DND-41 (cell line): ENCODE results near the gene STK24.

Experiments used
- ATAC-seq: fragments of 200-7000 bp; cut with Tn5 transposase; 3 replicates; pipeline ENCODE4 v1.9.1; 2021; ENCODE audit warnings: low read depth; ENCODE audit not compliant: insufficient read depth
- DNase-seq: peaks from one replicate; pipeline ENCODE4 v3.0.0-alpha.2; 2020
- H2AFZ ChIP-seq: 2 replicates; pipeline ENCODE4 v1.6.0; 2012; ENCODE audit warnings: low read depth, low read length
- H3K27ac ChIP-seq: 2 replicates; pipeline ENCODE4 v1.5.1; 2012; ENCODE audit warnings: low read length, inconsistent platforms
- H3K27me3 ChIP-seq: fragments of 200-600 bp; sonication (generic); 2 replicates; pipeline ENCODE4 v1.6.0; 2012; ENCODE audit warnings: low read length, mild to moderate bottlenecking, inconsistent platforms; ENCODE audit not compliant: insufficient read depth, poor library complexity
- H3K36me3 ChIP-seq: 2 replicates; pipeline ENCODE4 v1.5.1; 2012; ENCODE audit warnings: low read length, inconsistent platforms; ENCODE audit not compliant: insufficient read depth
- H3K4me1 ChIP-seq: 2 replicates; pipeline ENCODE4 v1.5.1; 2012; ENCODE audit warnings: mild to moderate bottlenecking, low read length; ENCODE audit not compliant: insufficient read depth
- H3K4me2 ChIP-seq: 2 replicates; pipeline ENCODE4 v1.6.0; 2012; ENCODE audit warnings: mild to moderate bottlenecking, moderate library complexity, low read length, inconsistent platforms; ENCODE audit not compliant: insufficient read depth
- H3K4me3 ChIP-seq, 2 experiments: fragments of 200-600 bp in 1 of 2; shearing (Covaris generic) in 1 of 2; 2 replicates each; pipeline ENCODE4 v1.5.1; 2012 to 2016; ENCODE audit warnings: inconsistent platforms in 2 of 2, low read length in 2 of 2, mild to moderate bottlenecking in 2 of 2, low read depth in 1 of 2, moderate library complexity in 1 of 2
- H3K79me2 ChIP-seq: 2 replicates; pipeline ENCODE4 v1.6.0; 2012; ENCODE audit warnings: low read length, inconsistent platforms; ENCODE audit not compliant: insufficient read depth
- H3K9ac ChIP-seq: 2 replicates; pipeline ENCODE4 v1.6.0; 2012; ENCODE audit warnings: low read depth, mild to moderate bottlenecking, inconsistent platforms, low read length, moderate library complexity
- H3K9me3 ChIP-seq: 2 replicates; pipeline ENCODE4 v1.5.1; 2012; ENCODE audit warnings: low read length, moderate library complexity, mild to moderate bottlenecking, inconsistent platforms; ENCODE audit not compliant: insufficient read depth, severe bottlenecking
- H4K20me1 ChIP-seq: 2 replicates; pipeline ENCODE4 v1.6.0; 2012; ENCODE audit warnings: low read length; ENCODE audit not compliant: insufficient read depth
- CTCF ChIP-seq: IDR thresholded peaks from 2 replicates; pipeline ENCODE4 v1.5.1; 2012; ENCODE audit warnings: borderline replicate concordance, low read length, moderate library complexity, mild to moderate bottlenecking; ENCODE audit not compliant: poor library complexity, severe bottlenecking; ENCODE audit errors: extremely low read depth
- EZH2 ChIP-seq: IDR thresholded peaks from 3 replicates; pipeline ENCODE4 v1.6.1; 2012; ENCODE audit warnings: borderline replicate concordance, low read depth, mild to moderate bottlenecking, moderate library complexity, low read length, inconsistent platforms; ENCODE audit not compliant: severe bottlenecking

Gene STK24

DNA sequence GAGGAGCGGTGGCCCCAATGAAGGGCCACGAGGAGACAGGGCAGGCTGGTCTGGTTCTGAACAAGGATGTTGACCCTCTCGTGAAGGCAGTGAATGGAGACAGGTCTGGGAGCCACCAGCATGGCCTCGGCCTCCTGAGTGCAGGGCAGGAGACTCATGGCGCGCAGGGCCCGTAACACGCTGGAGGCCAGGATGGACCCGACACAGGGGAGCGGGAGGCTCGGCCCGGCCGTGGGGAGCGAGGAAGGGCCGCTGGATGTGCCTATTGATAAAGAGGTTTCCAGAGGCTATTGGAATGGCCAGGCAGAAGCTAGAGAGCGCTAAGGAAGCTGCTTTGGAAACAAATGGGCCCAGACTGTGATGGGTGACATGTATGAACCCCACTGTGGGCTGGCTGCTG, 132.5 kb downstream of the STK24 start:
- Histone ChIP-seq H2AFZ (no peak overlapping the region), H4K20me1 (peaks cover 5% of the 10 kb centered on the region), H3K27ac (no peak overlapping the region), H3K4me3 (no peak overlapping the region), H3K4me2 (no peak overlapping the region), H3K79me2 (no peaks in the 10 kb centered on the region), H3K4me1 (peaks cover 7% of the 10 kb centered on the region), H3K27me3 (no peaks in the 10 kb centered on the region), H3K36me3 (peaks cover 17% of the 10 kb centered on the region; the same call in 1 of the 2 replicates), H3K9ac (no peak overlapping the region), H3K9me3 (no peaks in the 10 kb centered on the region)
- ATAC-seq (no peak), DNase-seq (no peak)
- TF ChIP-seq CTCF (no peak), EZH2 (no peak)

DNA sequence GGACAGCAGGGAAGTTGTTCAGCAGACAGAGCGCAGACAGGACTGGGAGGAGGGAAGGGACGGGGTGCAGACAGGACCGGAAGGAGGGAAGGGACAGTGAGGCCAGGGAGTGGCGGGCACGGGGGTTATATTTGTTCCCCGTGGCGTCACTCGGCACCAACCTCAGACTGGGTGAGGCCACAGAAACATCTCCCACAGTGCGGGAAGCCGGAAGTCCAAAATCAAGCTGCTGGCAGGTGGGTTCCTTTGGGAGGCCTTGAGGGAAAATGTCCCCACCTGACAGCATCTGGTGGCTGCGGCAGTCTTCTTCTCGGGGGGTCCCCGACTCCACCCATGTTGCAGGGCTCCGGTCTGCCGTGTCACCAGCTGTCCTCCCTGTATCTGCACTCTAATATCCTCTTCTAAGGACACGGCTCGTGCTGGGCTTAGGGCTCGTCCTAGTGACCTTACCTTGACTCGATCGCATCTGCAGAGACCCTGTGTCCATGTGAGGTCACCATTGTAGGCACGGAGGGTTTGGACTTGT, 133.0 kb downstream of the STK24 start:
- Histone ChIP-seq H3K36me3 (peaks cover 12% of the 10 kb centered on the region; the same call in 1 of the 2 replicates), H3K9me3 (no peaks in the 10 kb centered on the region), H3K4me3 (no peak overlapping the region), H3K9ac (no peak overlapping the region), H2AFZ (no peak overlapping the region), H3K4me1 (peaks cover 7% of the 10 kb centered on the region), H3K79me2 (no peaks in the 10 kb centered on the region), H3K27me3 (no peaks in the 10 kb centered on the region), H3K4me2 (no peak overlapping the region), H4K20me1 (peaks cover 5% of the 10 kb centered on the region), H3K27ac (no peak overlapping the region)
- DNase-seq (no peak), ATAC-seq (no peak)
- TF ChIP-seq CTCF, result no peak
- TF ChIP-seq EZH2, result no peak

DNA sequence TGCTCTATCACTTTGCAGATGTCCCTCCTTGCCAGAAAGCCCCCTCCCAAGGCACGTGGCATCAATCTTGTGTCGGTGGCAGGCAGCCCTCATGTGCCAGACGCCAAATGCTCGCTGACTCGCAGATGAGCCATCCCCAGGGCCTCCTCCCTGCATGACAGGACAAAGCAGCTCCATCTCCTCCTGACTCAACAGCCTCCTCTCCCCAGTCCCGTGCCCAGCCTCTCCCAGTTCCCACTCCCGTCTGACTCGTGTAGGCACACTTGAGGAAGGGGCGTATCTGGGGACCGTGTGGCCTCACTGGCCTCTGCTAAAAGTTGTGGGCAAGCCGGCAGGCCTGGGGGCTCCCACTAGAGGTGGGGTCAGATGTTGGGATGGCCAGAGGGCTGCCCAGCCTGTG, 133.6 kb downstream of the STK24 start:
- no peak for DNase-seq
- no peaks in the 10 kb centered on the region for H3K9me3 ChIP-seq
- no peak overlapping the region for H3K27ac ChIP-seq
- H4K20me1 ChIP-seq, result peaks cover 5% of the 10 kb centered on the region
- no peak for ATAC-seq
- no peaks in the 10 kb centered on the region for H3K79me2 ChIP-seq
- TF ChIP-seq EZH2, result no peak
- TF ChIP-seq CTCF, result no peak
- peaks cover 8% of the 10 kb centered on the region; the same call in 1 of the 2 replicates for H3K36me3 ChIP-seq
- H2AFZ ChIP-seq, result no peak overlapping the region
- no peaks in the 10 kb centered on the region for H3K27me3 ChIP-seq
- H3K9ac ChIP-seq, result no peak overlapping the region
- no peak overlapping the region for H3K4me3 ChIP-seq
- H3K4me1 ChIP-seq, result peaks cover 7% of the 10 kb centered on the region
- H3K4me2 ChIP-seq, result no peak overlapping the region
